ENCODE results near the gene CDKL4.

DNA sequence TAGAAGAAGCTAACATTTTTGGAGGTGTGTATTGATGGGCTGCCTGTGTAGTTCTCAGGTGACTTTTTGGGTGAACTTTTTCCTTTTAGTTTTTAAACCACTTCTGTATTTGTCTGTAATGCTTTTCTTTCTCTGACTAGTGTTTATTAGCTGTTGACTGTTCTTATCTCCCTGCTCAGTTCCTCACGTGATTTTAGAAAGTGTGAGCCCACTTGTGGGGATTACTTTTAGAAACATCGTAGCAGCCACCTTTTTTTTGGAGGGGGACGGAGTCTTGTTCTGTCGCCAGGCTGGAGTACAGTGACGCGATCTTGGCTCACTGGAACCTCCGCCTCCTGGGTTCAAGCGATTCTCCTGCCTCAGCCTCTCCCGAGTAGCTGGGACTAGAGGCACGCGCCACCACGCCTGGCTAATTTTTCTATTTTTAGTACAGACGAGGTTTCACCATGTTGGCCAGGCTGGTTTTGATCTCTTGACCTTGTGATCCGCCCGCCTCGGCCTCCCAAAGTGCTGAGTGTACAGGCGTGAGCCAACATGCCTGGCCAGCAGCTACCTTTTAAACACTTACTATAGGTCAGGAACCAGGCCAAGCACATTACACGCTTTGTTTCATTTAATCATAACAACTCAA is 9.2 kb upstream of the CDKL4 start:
- TF ChIP-seq, protein P1, sequence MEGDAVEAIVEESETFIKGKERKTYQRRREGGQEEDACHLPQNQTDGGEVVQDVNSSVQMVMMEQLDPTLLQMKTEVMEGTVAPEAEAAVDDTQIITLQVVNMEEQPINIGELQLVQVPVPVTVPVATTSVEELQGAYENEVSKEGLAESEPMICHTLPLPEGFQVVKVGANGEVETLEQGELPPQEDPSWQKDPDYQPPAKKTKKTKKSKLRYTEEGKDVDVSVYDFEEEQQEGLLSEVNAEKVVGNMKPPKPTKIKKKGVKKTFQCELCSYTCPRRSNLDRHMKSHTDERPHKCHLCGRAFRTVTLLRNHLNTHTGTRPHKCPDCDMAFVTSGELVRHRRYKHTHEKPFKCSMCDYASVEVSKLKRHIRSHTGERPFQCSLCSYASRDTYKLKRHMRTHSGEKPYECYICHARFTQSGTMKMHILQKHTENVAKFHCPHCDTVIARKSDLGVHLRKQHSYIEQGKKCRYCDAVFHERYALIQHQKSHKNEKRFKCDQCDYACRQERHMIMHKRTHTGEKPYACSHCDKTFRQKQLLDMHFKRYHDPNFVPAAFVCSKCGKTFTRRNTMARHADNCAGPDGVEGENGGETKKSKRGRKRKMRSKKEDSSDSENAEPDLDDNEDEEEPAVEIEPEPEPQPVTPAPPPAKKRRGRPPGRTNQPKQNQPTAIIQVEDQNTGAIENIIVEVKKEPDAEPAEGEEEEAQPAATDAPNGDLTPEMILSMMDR (IDR thresholded peaks at IDR 0.05; ENCODE audit: low read depth, low read length) = no peak
- no peak for TF ChIP-seq EZH2phosphoT487 (IDR thresholded peaks at IDR 0.05; ENCODE audit: low read depth)
